Amygdala (tissue), 56 donors: ENCODE data around the gene NGFR.

Source experiments
- DNase-seq, 56 donors: peaks; one replicate each; lab custom pipeline; 2025; lab: John Stamatoyannopoulos, UW

The NGFR gene

GRCh38 chr17:49494986-49495841 is at the start of gene NGFR:
Gene NGFR, plus strand, starts transcription at chr17:49495293. Its CDS starts 125 bp downstream, at chr17:49495418.
- peak in 40 of 56 donors; percentile 7 to 77 (median 34) for DNase-seq

GRCh38 chr17:49445591-49445990 is 49.5 kb upstream of the NGFR start:
- no peak for DNase-seq

GRCh38 chr17:49447628-49448302 is 47.3 kb upstream of the NGFR start:
- no peak for DNase-seq

GRCh38 chr17:49450181-49450580 is 44.9 kb upstream of the NGFR start:
- no peak for DNase-seq

- DNase-seq = no peak
These were observed 44.4 kb upstream of the NGFR start for GRCh38 chr17:49450735-49451134.

- peak in 1 of 56 donors; percentile 23 for DNase-seq
These were observed 42.9 kb upstream of the NGFR start for GRCh38 chr17:49452201-49452600.

DNA sequence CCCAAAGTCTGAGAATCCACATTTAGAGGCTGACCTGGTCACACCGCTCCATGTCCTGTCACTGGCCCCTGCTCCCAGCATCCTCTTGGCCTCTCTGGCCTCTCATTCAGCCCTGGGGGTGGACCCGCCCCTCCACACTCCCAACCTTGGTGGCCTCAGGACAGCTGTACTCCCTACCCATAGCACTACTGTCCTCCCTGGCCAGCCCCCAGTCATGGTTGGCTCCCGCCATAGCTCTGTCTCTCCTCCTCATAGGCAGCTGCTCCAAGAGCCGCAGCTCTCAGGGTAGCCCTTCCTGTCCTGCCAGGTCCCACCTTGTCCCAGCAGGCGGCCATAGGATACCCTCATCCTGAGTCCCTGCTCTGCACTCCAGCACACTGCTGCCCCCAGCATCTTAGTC is 42.4 kb upstream of the NGFR start:
- DNase-seq = no peak

DNA sequence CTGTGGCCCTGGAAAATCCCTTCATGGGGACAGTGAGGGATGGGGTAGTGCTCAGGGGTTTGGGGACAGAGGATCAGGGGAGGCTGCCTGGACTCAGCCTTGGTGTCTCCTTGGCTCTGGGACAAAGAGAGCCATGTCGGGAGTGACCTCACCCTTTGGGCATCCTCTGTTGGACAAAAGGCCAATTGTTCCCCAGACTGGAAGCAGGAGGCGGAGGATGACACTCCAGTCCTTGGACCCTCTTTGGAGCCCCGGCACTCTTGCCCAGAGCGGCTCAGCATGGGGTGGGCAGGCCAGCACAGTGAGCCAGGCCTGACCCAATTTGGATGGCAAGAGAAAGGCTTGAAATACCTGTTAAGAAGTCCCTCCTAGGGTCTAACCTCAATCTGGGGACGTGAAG is 41.0 kb upstream of the NGFR start:
- peak in 46 of 56 donors; percentile 4 to 86 (median 42) for DNase-seq

GRCh38 chr17:49455272-49455861 is 39.7 kb upstream of the NGFR start:
- DNase-seq = no peak

DNA sequence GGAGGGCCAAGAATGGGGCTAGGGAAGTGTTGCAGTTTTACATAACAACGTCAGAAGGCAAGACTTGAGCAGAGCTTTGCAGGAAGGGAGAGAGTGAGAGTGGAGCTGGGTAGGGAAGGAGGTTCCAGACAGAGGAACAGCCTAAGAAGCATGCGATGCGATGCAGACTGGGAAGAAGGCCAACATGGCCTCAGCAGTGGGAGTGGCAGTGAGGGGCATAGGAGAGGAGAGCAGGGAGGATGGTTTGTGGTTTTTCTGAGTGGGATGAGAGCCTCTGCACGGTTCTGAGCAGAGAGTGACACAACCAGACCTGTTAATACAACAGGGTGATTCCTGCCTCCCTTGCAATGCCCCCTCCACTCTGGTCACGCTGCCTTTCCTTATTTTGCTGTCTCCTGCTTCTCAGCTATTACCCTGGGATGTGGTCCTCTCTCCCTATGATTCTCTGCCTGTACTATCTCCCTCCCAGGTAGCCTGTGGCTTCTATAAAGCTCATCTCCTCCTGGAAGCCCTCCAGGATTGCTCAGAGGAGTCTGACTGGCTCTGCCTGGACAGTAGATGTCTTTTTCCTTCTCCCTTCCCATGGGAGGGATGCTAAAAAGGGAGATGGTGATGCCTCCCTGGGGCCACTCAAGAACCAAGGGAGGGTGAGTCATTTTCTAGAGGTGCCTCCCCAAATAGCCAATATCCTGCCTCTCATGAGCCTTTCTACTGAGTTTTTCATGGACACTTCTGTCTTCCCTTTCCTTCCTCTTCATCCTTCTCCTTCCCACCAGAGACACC is 38.7 kb upstream of the NGFR start:
- DNase-seq = peak in 1 of 56 donors; percentile 12

DNA sequence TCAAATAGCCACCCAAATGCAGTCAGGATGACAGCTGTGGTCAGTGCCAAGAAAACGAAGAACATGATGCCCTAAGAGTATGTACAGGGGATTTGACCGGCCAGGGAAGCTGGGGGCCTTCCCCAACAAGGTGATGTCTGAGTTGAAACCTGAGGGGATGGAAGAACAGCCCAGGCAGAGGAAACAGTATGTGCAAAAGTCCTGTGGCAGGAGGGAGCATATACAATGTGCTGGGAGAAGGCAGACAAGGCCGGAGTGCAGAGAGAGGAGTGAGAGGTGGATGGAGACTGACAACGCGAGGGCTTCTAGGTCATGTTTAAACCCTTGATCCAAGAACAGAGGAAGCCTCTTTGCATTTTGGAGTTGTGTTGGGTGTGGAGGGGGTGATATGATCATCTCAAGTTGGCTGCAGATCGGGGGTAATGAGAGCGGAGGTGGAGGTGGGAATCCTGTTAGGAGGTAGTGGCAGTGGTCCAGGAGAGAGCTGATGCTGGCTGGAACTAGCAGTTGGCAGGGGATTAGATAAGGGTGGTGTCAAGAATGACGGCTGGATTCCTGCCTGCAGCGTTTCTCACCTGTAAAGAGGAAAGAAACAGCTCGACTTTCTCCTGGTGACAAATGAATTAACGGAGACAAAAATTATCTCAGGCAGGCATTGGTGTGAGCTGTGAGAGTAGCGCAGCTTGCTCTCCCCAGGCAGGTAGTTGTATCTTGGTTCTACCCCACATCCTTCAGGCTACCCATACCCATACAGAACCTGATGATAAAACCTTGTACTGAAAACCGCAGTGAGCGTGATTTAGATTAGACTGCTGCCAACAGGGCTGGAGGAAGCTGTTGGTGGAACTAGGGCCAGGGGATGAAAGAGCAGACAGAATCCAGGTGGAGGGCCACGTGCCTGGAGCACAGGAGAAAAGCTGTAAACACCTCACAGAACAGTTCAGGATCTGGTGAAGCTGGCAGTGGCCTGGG is 37.2 kb upstream of the NGFR start:
- DNase-seq = no peak

DNA sequence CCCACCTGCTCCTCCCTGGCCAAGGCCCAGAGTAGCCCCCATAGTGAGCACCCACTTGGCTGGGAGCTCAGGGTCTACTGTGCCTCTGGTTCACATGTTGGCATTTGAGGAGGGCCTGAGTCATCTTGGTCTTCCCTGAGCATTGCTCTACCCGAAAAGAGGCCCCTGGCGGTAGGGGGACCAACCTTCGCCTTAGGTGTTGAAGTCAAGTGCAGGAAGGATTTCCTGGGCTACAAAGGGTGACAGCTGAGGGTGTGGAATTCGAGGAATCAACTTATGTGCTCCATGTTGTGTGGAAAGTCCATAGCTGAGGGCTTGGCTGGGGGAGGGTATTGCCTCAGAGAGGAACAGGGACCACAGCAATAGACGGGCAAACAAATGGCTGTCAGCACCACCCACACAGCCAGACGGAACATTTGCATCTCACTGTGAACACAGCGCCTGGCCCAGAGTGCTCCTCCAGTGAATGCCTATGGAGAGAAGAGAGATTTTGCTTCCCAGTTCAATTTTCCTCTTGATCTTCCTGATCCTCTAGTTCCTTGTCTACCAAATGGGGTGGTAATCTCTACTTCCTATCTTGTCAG is 35.6 kb upstream of the NGFR start:
- DNase-seq = no peak

DNA sequence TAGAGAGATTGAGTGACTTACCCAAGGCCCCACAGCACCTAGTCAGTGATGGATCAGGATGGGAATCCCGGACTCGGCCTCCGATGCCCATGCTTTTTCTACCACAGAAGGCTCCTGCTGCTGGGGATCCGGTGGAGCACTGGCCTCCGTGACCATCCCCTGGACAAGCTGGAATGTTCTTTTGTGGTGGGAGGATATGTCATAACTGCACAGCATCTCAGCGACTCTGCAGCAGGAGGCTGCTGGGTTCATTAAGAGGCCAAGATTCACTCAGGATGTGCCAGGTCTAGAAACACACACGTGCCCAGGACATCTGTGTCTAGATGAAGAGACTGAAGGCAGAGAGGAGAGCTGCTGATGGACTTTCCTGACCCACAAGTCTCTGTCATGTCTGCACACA is 34.7 kb upstream of the NGFR start:
- no peak for DNase-seq

DNA sequence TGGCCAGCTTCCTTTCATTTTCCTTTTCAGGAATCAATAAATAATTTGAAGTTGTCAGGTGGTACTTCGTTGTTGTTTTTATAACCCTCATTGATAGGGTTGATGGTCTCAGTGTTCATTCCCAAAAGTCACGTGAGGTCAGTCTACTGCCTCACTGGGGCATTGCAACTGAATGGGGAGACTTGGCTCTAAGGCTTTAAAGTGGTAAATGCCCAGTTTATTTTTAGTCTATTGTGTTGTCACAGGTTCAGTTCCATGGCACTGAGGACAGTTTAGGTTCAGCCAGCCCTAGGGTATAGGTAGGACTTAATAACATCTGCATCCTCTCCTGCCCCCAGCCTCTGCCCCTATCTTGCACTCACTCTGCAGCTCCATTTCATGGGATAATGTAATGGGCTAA is 33.5 kb upstream of the NGFR start:
- DNase-seq = no peak

DNA sequence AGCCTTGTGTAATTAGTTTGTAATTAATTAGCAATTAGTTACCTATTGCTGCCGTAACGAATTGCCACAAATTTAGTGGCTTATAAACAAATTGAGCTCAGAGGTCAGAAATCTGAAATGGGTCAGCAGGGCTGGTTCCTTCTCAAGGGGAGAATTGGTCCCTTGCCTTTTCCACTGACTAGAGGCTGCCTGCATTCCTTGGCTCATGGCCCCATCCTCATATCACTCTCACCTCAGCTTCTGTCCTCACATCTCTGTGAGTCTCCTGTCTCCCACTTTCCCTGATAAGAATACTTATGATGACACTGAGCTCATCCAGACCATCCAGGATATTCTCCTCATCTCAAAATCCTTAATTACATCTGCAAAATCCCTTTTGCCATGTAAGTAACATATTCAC is 31.0 kb upstream of the NGFR start:
- no peak for DNase-seq

DNA sequence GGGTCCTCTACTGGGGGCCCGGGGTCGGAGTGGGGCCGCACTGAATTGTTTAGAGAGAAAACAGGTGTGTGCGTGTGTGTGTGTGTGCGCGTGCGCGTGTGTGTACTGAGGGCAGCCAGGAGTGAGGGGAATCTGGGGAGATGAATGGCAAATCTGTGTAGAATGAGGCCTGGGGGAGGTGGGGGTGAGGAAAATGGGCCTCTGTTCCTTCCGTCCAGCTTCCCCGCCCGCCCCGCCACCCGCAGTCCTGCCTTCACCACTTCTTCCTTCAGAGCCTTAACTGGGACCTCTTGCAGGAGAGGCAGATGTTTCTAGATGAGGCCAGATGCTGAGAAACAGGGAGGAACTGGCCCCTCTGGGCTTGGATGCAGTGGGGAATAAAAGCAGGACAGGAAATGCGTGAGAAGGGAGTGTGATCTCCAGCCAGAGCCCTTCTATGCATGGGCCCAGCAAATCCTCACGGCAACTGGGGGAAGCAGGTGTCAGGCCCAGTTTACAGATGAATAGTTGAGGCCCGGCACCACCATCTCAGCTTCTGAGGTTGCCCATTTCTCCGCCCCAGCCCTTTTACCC is 29.7 kb upstream of the NGFR start:
- no peak for DNase-seq

DNA sequence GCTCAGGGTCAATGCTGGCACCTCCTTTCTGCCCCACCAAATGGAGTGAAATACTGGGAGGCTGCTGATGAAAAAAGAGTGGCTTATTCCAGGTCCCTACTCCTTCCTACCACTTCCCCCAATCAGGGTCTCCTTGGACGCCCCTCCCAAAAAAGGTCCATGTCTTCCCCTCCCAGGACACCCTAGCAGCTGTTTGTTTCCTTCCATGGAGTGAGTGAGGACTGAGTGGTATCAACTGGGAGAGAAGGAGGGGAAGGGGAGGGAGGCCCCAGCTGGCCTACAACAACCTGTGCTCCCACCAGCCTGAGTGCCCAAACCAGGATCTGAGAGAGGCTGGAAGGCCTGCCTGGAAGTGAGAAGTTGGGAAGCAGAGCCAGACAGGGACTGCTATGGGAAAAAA is 28.7 kb upstream of the NGFR start:
- no peak for DNase-seq

- DNase-seq = no peak
These were observed 27.9 kb upstream of the NGFR start for GRCh38 chr17:49467175-49467574.
